Measurements from ENCODE around the gene KRT75.

The KRT75 gene

GRCh38 chr12:52436000-52436827 is 2.0 kb upstream of the KRT75 start:
- Histone ChIP-seq H3K9ac (ENCODE audit: low read depth, low read length) (no peak overlapping the region), H4K20me1 (ENCODE audit: insufficient read depth, low read length) (no peaks in the 10 kb centered on the region), H3K36me3 (ENCODE audit: insufficient read depth, low read length) (no peaks in the 10 kb centered on the region), H3K4me2 (ENCODE audit: insufficient read depth, low read length) (no peak overlapping the region), H3K27ac (ENCODE audit: low read length) (no peak overlapping the region), H3K4me1 (ENCODE audit: insufficient read depth, low read length) (no peaks in the 10 kb centered on the region), H3K9me3 (ENCODE audit: insufficient read depth, low read length, severe bottlenecking) (no peaks in the 10 kb centered on the region), H3K27me3 (ENCODE audit: insufficient read depth, low read length, poor library complexity) (peaks cover under 1% of the 10 kb centered on the region), H3K79me2 (ENCODE audit: insufficient read depth, low read length) (no peaks in the 10 kb centered on the region), H3K4me3 (ENCODE audit: low read depth in 1 of 2, low read length in 2 of 2) (no peak overlapping the region), H2AFZ (ENCODE audit: low read depth, low read length) (no peak overlapping the region)
- DNase-seq (no peak), ATAC-seq (ENCODE audit: insufficient read depth, low read depth) (no peak)
- no peak for TF ChIP-seq CTCF (IDR thresholded peaks at IDR 0.05; ENCODE audit: borderline replicate concordance, extremely low read depth, low read length, poor library complexity, severe bottlenecking)
- TF ChIP-seq EZH2 (IDR thresholded peaks at IDR 0.05; ENCODE audit: borderline replicate concordance, low read depth, low read length, severe bottlenecking): no peak

- Histone ChIP-seq H3K79me2 (ENCODE audit: insufficient read depth, low read length) (no peaks in the 10 kb centered on the region), H3K4me3 (ENCODE audit: low read depth in 1 of 2, low read length in 2 of 2) (no peak overlapping the region), H4K20me1 (ENCODE audit: insufficient read depth, low read length) (no peaks in the 10 kb centered on the region), H3K4me1 (ENCODE audit: insufficient read depth, low read length) (no peaks in the 10 kb centered on the region), H3K27ac (ENCODE audit: low read length) (no peak overlapping the region), H3K27me3 (ENCODE audit: insufficient read depth, low read length, poor library complexity) (no peaks in the 10 kb centered on the region), H2AFZ (ENCODE audit: low read depth, low read length) (no peak overlapping the region), H3K4me2 (ENCODE audit: insufficient read depth, low read length) (no peak overlapping the region), H3K36me3 (ENCODE audit: insufficient read depth, low read length) (no peaks in the 10 kb centered on the region), H3K9ac (ENCODE audit: low read depth, low read length) (no peak overlapping the region), H3K9me3 (ENCODE audit: insufficient read depth, low read length, severe bottlenecking) (no peaks in the 10 kb centered on the region)
- TF ChIP-seq CTCF (IDR thresholded peaks at IDR 0.05; ENCODE audit: borderline replicate concordance, extremely low read depth, low read length, poor library complexity, severe bottlenecking) (no peak), EZH2 (IDR thresholded peaks at IDR 0.05; ENCODE audit: borderline replicate concordance, low read depth, low read length, severe bottlenecking) (no peak)
- DNase-seq: no peak
- no peak for ATAC-seq (ENCODE audit: insufficient read depth, low read depth)
These were observed 1.5 kb upstream of the KRT75 start for GRCh38 chr12:52435659-52435999.

GRCh38 chr12:52434760-52435530 is 774 bp upstream of the KRT75 start:
- TF ChIP-seq EZH2 (IDR thresholded peaks at IDR 0.05; ENCODE audit: borderline replicate concordance, low read depth, low read length, severe bottlenecking) (no peak), CTCF (IDR thresholded peaks at IDR 0.05; ENCODE audit: borderline replicate concordance, extremely low read depth, low read length, poor library complexity, severe bottlenecking) (no peak)
- Histone ChIP-seq H3K27ac (ENCODE audit: low read length) (no peak overlapping the region), H3K4me2 (ENCODE audit: insufficient read depth, low read length) (no peak overlapping the region), H3K4me3 (ENCODE audit: low read depth in 1 of 2, low read length in 2 of 2) (no peak overlapping the region), H3K4me1 (ENCODE audit: insufficient read depth, low read length) (no peaks in the 10 kb centered on the region), H3K79me2 (ENCODE audit: insufficient read depth, low read length) (no peaks in the 10 kb centered on the region), H2AFZ (ENCODE audit: low read depth, low read length) (no peak overlapping the region), H3K27me3 (ENCODE audit: insufficient read depth, low read length, poor library complexity) (no peaks in the 10 kb centered on the region), H4K20me1 (ENCODE audit: insufficient read depth, low read length) (0 out of 2 replicates have a peak, but pooled peaks cover 2% of the 10 kb centered on the region), H3K9ac (ENCODE audit: low read depth, low read length) (no peak overlapping the region), H3K9me3 (ENCODE audit: insufficient read depth, low read length, severe bottlenecking) (no peaks in the 10 kb centered on the region), H3K36me3 (ENCODE audit: insufficient read depth, low read length) (no peaks in the 10 kb centered on the region)
- ATAC-seq (ENCODE audit: insufficient read depth, low read depth) (no peak), DNase-seq (no peak)
